HEK293T (cell line): ENCODE measurements around the gene GIGYF2.
"Not testable (repeated sequence)": the region's sequence is repeated elsewhere in the genome, so short reads cannot be mapped to it uniquely, and the experiment has no call there.

Experiments
- CTCF ChIA-PET: fragments of 350-600 bp; formaldehyde crosslinking; extraction: SDS; loops from one replicate; lab custom pipeline; 2021; ENCODE audit warnings: antibody characterized with exemption, inconsistent platforms; lab: Yijun Ruan, JAX
- POLR2A ChIA-PET: fragments of 350-600 bp; formaldehyde crosslinking; extraction: SDS; loops from one replicate; lab custom pipeline; 2020; ENCODE audit warnings: antibody characterized with exemption, inconsistent platforms; lab: Yijun Ruan, JAX
- DNase-seq: peaks from one replicate; pipeline ENCODE4 v3.0.0; 2012; ENCODE audit warnings: mixed read lengths; ENCODE audit errors: extremely low spot score
- ARNT ChIP-seq: fragments of 450-650 bp; IDR thresholded peaks from 2 replicates; pipeline ENCODE4 v1.6.1; 2017; ENCODE audit warnings: mild to moderate bottlenecking
- BHLHE40 ChIP-seq: fragments of 450-650 bp; IDR thresholded peaks from 2 replicates; pipeline ENCODE4 v1.6.1; 2016; ENCODE audit warnings: mild to moderate bottlenecking, moderate library complexity, borderline replicate concordance
- CTBP1 ChIP-seq: fragments of 450-650 bp; IDR thresholded peaks from 2 replicates; pipeline ENCODE4 v1.6.1; 2016; ENCODE audit warnings: borderline replicate concordance
- ELF4 ChIP-seq: fragments of 450-650 bp; IDR thresholded peaks from 2 replicates; pipeline ENCODE4 v1.6.1; 2017; ENCODE audit warnings: antibody characterized with exemption
- FOXA1 ChIP-seq: fragments of 450-650 bp; IDR thresholded peaks from 2 replicates; pipeline ENCODE4 v1.6.1; 2016; ENCODE audit warnings: mild to moderate bottlenecking
- FOXK2 ChIP-seq: fragments of 450-650 bp; IDR thresholded peaks from 2 replicates; pipeline ENCODE4 v1.6.1; 2016; ENCODE audit warnings: mild to moderate bottlenecking
- FOXM1 ChIP-seq: fragments of 450-650 bp; IDR thresholded peaks from 2 replicates; pipeline ENCODE4 v1.6.1; 2017; ENCODE audit warnings: mild to moderate bottlenecking, borderline replicate concordance
- HDGF ChIP-seq: fragments of 450-650 bp; IDR thresholded peaks from 2 replicates; pipeline ENCODE4 v1.6.1; 2017; ENCODE audit warnings: antibody characterized with exemption, borderline replicate concordance
- L3MBTL2 ChIP-seq: fragments of 450-650 bp; conservative IDR thresholded peaks from 2 replicates; pipeline ENCODE4 v1.6.1; 2016; ENCODE audit warnings: mild to moderate bottlenecking
- LEF1 ChIP-seq: fragments of 450-650 bp; IDR thresholded peaks from 2 replicates; pipeline ENCODE4 v1.6.1; 2017; ENCODE audit warnings: mild to moderate bottlenecking, borderline replicate concordance
- NFRKB ChIP-seq: fragments of 450-650 bp; IDR thresholded peaks from 2 replicates; pipeline ENCODE4 v1.6.1; 2016; ENCODE audit warnings: mild to moderate bottlenecking, moderate library complexity
- PKNOX1 ChIP-seq: fragments of 450-650 bp; IDR thresholded peaks from 2 replicates; pipeline ENCODE4 v1.6.1; 2016
- SP1 ChIP-seq: fragments of 450-650 bp; IDR thresholded peaks from 2 replicates; pipeline ENCODE4 v1.6.1; 2017
- SUZ12 ChIP-seq: fragments of 450-650 bp; IDR thresholded peaks from 2 replicates; pipeline ENCODE4 v1.6.1; 2016; ENCODE audit warnings: mild to moderate bottlenecking
- TARDBP ChIP-seq: fragments of 450-650 bp; IDR thresholded peaks from 2 replicates; pipeline ENCODE4 v1.6.1; 2016
- ZNF384 ChIP-seq: fragments of 450-650 bp; IDR thresholded peaks from 2 replicates; pipeline ENCODE4 v1.6.1; 2016

GIGYF2 gene

DNA sequence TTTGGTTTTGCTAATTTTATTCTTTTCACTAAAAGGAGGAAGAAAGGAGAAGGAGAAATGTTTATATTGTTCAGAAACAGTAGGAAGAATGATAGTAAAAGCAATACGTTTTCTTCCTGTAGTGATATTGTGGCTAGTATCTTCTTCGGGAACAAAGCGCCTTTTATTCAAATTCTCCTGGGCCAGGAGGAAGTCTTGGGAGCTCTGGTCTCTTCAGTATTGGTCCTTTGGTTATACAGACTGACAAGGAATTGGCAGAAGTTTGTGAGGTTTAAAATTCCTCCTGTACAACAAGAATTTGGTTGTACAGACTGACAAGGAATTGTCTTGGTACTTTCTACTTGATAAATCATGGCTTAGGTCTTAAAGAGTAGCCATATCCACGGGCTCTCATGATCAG lies 9.9 kb downstream of the GIGYF2 start:
- TF ChIP-seq L3MBTL2 (no peak), FOXA1 (no peak), SP1 (no peak), CTBP1 (no peak), HDGF (no peak)
- POLR2A ChIA-PET = no interaction called here
- no peak for DNase-seq
- CTCF ChIA-PET = no interaction called here

GRCh38 chr2:232713505-232713904 lies 16.4 kb downstream of the GIGYF2 start:
- ChIA-PET POLR2A (no interaction called here), CTCF (no interaction called here)
- TF ChIP-seq PKNOX1 = peak; percentile 43; the same call in 1 of the 2 replicates
- TF ChIP-seq CTBP1 = no peak
- no peak for DNase-seq

GRCh38 chr2:232714969-232715368 lies 17.8 kb downstream of the GIGYF2 start:
- DNase-seq = no peak
- no peak for TF ChIP-seq SP1
- TF ChIP-seq ARNT = no peak
- TF ChIP-seq TARDBP = no peak
- TF ChIP-seq FOXM1 = no peak
- TF ChIP-seq NFRKB = no peak
- TF ChIP-seq FOXK2 = no peak
- TF ChIP-seq HDGF = no peak
- CTCF ChIA-PET = no interaction called here
- POLR2A ChIA-PET = no interaction called here

GRCh38 chr2:232720056-232720455 lies 22.9 kb downstream of the GIGYF2 start:
- POLR2A ChIA-PET, CTCF ChIA-PET, DNase-seq: not testable (repeated sequence)

DNA sequence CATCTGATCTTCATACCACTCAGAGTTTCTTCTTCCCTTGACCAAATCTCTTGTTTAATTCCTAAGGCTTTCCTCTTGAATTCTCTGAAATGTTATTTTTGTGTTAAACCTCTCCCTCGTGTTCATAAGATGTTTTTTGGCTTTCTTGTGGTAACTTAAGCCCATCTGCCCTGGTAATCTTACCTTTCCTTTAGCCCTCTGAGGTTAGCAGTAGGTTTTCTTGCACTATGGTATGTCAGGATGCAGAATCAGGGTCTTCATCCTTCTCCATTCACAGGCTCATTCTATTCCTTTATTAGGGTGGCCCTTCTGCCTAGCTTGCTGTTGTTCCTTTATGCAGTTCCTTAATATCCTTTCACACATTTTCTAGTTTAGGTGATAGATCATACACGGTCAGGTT lies 24.1 kb downstream of the GIGYF2 start:
- ChIA-PET POLR2A (no interaction called here), CTCF (no interaction called here)
- TF ChIP-seq FOXM1 (no peak), TARDBP (no peak), SUZ12 (no peak), NFRKB (no peak), SP1 (no peak)
- no peak for DNase-seq

- DNase-seq = no peak
- CTCF ChIA-PET = no interaction called here
- POLR2A ChIA-PET = interaction anchor here (0.6 kb wide), 1 partner anchor 25 kb away, joined by 3 read pairs; no protein-coding TSS in a partner anchor
- TF ChIP-seq SP1 (no peak), ELF4 (no peak), PKNOX1 (no peak), HDGF (no peak), CTBP1 (no peak), L3MBTL2 (no peak), LEF1 (no peak)
Measured at GRCh38 chr2:232721882-232722281, 24.8 kb downstream of the GIGYF2 start.

DNA sequence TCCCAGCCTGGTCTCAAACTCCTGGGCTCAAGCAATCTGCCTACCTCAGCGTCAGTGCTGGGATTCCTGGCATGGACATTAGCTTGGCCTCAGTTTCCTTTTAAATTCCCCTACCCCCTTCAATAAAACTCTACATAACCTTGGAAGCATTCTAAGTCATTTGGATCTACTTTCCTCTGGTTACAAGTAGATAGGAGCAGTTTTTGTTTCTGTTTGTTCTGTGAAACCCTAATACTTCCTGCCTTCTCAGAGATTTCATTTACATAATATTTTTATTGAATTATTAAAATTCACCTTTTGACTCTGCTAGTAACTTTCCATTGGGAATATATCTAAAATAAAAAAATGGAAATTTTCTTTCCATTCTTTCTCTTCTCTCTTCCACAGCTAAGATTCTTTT lies 25.9 kb downstream of the GIGYF2 start:
- DNase-seq = no peak
- POLR2A ChIA-PET = no interaction called here
- CTCF ChIA-PET = no interaction called here
- TF ChIP-seq FOXK2 (no peak), ARNT (no peak), NFRKB (no peak), FOXM1 (no peak), PKNOX1 (no peak), HDGF (no peak), SP1 (no peak), LEF1 (no peak), ELF4 (no peak), SUZ12 (no peak), TARDBP (no peak), ZNF384 (no peak), L3MBTL2 (no peak), FOXA1 (no peak), CTBP1 (no peak), BHLHE40 (no peak)

DNA sequence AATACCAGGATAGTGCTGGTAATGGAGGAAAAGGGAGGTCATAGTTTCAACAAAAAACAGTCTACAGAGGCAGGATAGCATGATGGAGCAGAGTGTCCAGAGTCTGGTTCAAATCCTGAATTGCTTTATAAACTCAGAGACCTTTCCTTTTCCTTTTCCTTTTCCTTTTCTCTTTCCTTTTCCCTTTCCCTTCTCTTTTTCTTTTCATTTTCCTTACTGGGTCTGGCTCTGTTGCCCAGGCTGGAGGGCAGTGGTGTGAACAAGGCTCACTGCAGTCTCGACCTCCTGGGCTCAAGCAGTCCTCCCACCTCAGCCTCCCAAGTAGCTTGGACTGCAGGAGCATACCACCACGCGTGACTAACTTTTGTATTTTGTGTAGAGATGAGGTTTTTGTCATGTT lies 31.7 kb downstream of the GIGYF2 start:
- DNase-seq = no peak
- POLR2A ChIA-PET = no interaction called here
- CTCF ChIA-PET = no interaction called here
- TF ChIP-seq CTBP1 = no peak
- TF ChIP-seq SP1 = no peak
- no peak for TF ChIP-seq HDGF
- no peak for TF ChIP-seq ARNT
- no peak for TF ChIP-seq LEF1
- no peak for TF ChIP-seq FOXK2
- no peak for TF ChIP-seq SUZ12
- TF ChIP-seq L3MBTL2 = no peak
- no peak for TF ChIP-seq ELF4
- no peak for TF ChIP-seq BHLHE40
- no peak for TF ChIP-seq ZNF384
